OCI-LY1 (cell line): Measurements from ENCODE around the gene JADE3.

ENCODE experiments used
- H2AFZ ChIP-seq: fragments of 200-600 bp; sonication (generic), shearing (Covaris generic); 2 replicates; pipeline ENCODE4 v1.6.0; 2014; ENCODE audit warnings: antibody characterized with exemption, mild to moderate bottlenecking, low read length
- H3F3A ChIP-seq: fragments of 200-600 bp; sonication (generic), shearing (Covaris generic); 2 replicates; pipeline ENCODE4 v1.6.0; 2014; ENCODE audit warnings: mild to moderate bottlenecking, antibody characterized with exemption, low read length, moderate library complexity; ENCODE audit not compliant: insufficient read depth
- H3K27ac ChIP-seq: fragments of 200-600 bp; sonication (generic); 2 replicates; pipeline ENCODE4 v1.5.1; 2014; ENCODE audit warnings: low read length, mixed run types, mild to moderate bottlenecking, low read depth; ENCODE audit not compliant: poor library complexity, severe bottlenecking
- H3K27me3 ChIP-seq: fragments of 200-600 bp; sonication (generic); 2 replicates; pipeline ENCODE4 v1.6.0; 2014; ENCODE audit warnings: antibody characterized with exemption, mild to moderate bottlenecking, low read length, moderate library complexity; ENCODE audit not compliant: insufficient read depth
- H3K36me3 ChIP-seq: fragments of 200-600 bp; sonication (generic); 2 replicates; pipeline ENCODE4 v1.6.1; 2014; ENCODE audit warnings: mild to moderate bottlenecking, antibody characterized with exemption, low read length, moderate library complexity, mixed read lengths; ENCODE audit not compliant: insufficient read depth
- H3K4me1 ChIP-seq: fragments of 200-600 bp; sonication (generic); 2 replicates; pipeline ENCODE4 v1.5.1; 2014; ENCODE audit warnings: mild to moderate bottlenecking, low read length, moderate library complexity; ENCODE audit not compliant: insufficient read depth, severe bottlenecking
- H3K4me2 ChIP-seq: fragments of 200-600 bp; sonication (generic), shearing (Covaris generic); 2 replicates; pipeline ENCODE4 v1.6.1; 2014; ENCODE audit warnings: low read length
- H3K4me3 ChIP-seq: fragments of 200-600 bp; sonication (generic); 2 replicates; pipeline ENCODE4 v1.5.1; 2014; ENCODE audit warnings: low read length, low read depth, mild to moderate bottlenecking, mixed read lengths; ENCODE audit not compliant: poor library complexity, severe bottlenecking
- H3K79me2 ChIP-seq: fragments of 200-600 bp; shearing (Covaris generic); 2 replicates; pipeline ENCODE4 v1.6.1; 2016; ENCODE audit warnings: mixed run types, low read length, mixed read lengths; ENCODE audit not compliant: insufficient read depth
- H3K9ac ChIP-seq: fragments of 200-600 bp; sonication (generic), shearing (Covaris generic); 2 replicates; pipeline ENCODE4 v1.6.1; 2014; ENCODE audit warnings: mild to moderate bottlenecking, low read length, mixed read lengths
- H3K9me2 ChIP-seq: fragments of 200-600 bp; sonication (generic), shearing (Covaris generic); 2 replicates; pipeline ENCODE4 v1.6.1; 2014; ENCODE audit warnings: low read depth, mild to moderate bottlenecking, low read length, mixed read lengths
- H3K9me3 ChIP-seq: fragments of 200-600 bp; shearing (Covaris generic); 2 replicates; pipeline ENCODE4 v1.6.1; 2014; ENCODE audit warnings: low read length, mixed read lengths
- H4K20me1 ChIP-seq: fragments of 200-600 bp; sonication (generic), shearing (Covaris generic); 2 replicates; pipeline ENCODE4 v1.6.0; 2016; ENCODE audit warnings: mild to moderate bottlenecking, low read length; ENCODE audit not compliant: insufficient read depth
- CTCF ChIP-seq: fragments of 200-600 bp; sonication (generic), shearing (Covaris generic); IDR thresholded peaks from 2 replicates; pipeline ENCODE4 v1.5.1; 2017; ENCODE audit warnings: mild to moderate bottlenecking, antibody characterized with exemption, low read length, moderate library complexity, mixed read lengths
- EZH2 ChIP-seq: fragments of 200-600 bp; sonication (generic), shearing (Covaris generic); IDR thresholded peaks from 2 replicates; pipeline ENCODE4 v1.8.0; 2017; ENCODE audit warnings: borderline replicate concordance, mixed run types, mild to moderate bottlenecking, antibody characterized with exemption, low read length, moderate library complexity, mixed read lengths

JADE3 gene

DNA sequence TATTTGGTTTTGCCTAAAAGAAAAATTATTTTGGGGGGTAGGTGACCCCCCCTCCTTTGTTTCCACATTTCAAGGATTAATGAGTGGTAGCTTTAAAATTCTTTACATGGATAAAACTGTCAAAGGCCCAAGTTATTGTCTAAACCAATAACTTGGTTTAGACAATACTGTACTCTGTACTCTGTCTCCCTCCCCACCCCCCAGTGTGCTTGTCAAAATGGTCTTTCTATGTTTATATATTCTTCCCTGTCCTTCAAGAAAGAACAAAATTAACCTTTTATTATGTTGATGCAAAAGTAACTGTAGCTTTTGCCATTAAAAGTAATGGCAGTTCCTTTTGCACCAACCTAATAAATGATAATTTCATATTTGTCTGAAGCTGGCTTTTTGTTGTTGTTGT lies 156.5 kb downstream of the JADE3 start:
- no peak overlapping the region for H2AFZ ChIP-seq
- no peak overlapping the region for H3K4me2 ChIP-seq
- no peak for TF ChIP-seq CTCF
- TF ChIP-seq EZH2: no peak
- H3K9me3 ChIP-seq: no peaks in the 10 kb centered on the region
- no peaks in the 10 kb centered on the region for H3K79me2 ChIP-seq
- no peak overlapping the region for H3K27ac ChIP-seq
- H3K36me3 ChIP-seq: no peaks in the 10 kb centered on the region
- no peaks in the 10 kb centered on the region for H3K4me1 ChIP-seq
- H4K20me1 ChIP-seq: no peaks in the 10 kb centered on the region
- H3K4me3 ChIP-seq: no peak overlapping the region
- no peaks in the 10 kb centered on the region for H3F3A ChIP-seq
- no peak overlapping the region for H3K9ac ChIP-seq
- H3K27me3 ChIP-seq: no peaks in the 10 kb centered on the region
- H3K9me2 ChIP-seq: no peaks in the 10 kb centered on the region

- H2AFZ ChIP-seq: no peak within 1 kb of the TSS
- no peaks in the 10 kb centered on the region for H3K4me1 ChIP-seq
- H4K20me1 ChIP-seq: no peaks in the 10 kb centered on the region
- H3F3A ChIP-seq: no peaks in the 10 kb centered on the region
- H3K4me3 ChIP-seq: no peak within 1 kb of the TSS
- H3K79me2 ChIP-seq: no peaks in the 10 kb centered on the region
- no peaks in the 10 kb centered on the region for H3K9me3 ChIP-seq
- TF ChIP-seq CTCF: no peak
- no peak for TF ChIP-seq EZH2
- H3K27ac ChIP-seq: no peak within 1 kb of the TSS
- H3K36me3 ChIP-seq: no peaks in the 10 kb centered on the region
- no peaks in the 10 kb centered on the region for H3K9me2 ChIP-seq
- no peak within 1 kb of the TSS for H3K9ac ChIP-seq
- no peaks in the 10 kb centered on the region for H3K27me3 ChIP-seq
- H3K4me2 ChIP-seq: no peak within 1 kb of the TSS
These were observed 166.2 kb downstream of the JADE3 start, which contains the start of gene RGN for GRCh38 chrX:47078129-47079043. Gene RGN, plus strand, starts transcription at chrX:47078443. Its CDS starts 2,702 bp downstream, at chrX:47081145.

DNA sequence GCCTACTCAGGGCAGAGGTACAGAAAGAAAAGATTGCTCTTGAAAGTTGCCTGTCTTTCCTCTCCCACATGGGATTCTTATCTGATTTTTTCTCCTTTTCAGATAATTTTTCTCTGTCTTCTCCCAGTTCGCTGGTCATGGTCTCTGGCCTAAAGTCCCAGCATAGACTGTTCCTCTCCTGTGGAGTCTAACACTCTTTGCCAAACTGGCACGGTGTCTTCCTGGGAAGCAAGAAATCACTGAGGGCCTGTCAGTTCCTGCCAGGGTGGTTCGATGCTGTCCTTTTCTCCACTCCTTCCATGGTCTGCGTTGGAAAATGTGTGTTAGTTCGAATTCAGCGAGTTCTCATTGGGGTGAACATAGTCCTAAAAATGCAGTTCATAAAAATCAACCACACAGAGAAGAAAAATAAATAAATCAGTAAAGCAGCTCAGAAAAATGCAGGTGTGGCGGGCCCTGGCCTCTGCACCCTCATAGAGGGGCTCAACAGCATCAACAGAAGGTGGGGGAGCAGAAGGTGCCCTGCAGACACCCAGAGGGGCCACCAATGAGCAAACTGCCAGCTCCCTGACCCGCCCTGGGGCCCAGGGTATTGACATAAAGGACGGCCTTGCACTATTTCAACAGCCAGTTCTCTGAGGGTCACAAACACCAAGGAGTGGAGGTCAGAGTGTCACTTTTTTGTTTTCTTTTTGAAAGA lies 168.1 kb downstream of the JADE3 start:
- Histone ChIP-seq H3K9me3 (no peaks in the 10 kb centered on the region), H4K20me1 (no peaks in the 10 kb centered on the region), H3K4me2 (no peak overlapping the region), H3K79me2 (no peaks in the 10 kb centered on the region), H3K9ac (no peak overlapping the region), H3K9me2 (no peaks in the 10 kb centered on the region), H2AFZ (no peak overlapping the region), H3F3A (no peaks in the 10 kb centered on the region), H3K27me3 (no peaks in the 10 kb centered on the region), H3K27ac (no peak overlapping the region), H3K36me3 (no peaks in the 10 kb centered on the region), H3K4me3 (no peak overlapping the region), H3K4me1 (no peaks in the 10 kb centered on the region)
- TF ChIP-seq CTCF: no peak
- no peak for TF ChIP-seq EZH2
